Measurements from ENCODE around the gene FYB2.

The FYB2 gene

DNA sequence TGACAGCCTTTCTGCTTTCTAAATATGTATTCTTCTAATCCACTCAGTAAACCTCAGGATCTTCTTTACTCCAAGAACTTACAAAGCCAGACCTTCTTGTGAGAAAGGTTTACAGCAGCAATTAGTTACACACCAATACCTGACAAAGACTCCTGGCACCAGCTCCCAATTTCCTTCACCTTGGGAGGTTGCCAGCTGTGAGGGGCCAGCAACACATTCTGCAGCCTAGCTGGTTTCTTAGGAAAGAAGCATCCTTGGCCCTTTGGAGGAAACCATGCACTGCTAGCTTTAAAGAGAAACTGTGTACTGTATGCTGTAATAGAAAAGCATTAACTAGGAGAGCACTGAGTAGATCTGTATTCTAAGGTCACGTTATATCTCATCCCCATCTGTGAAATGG is 10.8 kb downstream of the FYB2 start:
- no peaks in the 10 kb centered on the region for H3K9me3 ChIP-seq
- no peaks in the 10 kb centered on the region for H3K36me3 ChIP-seq
- H3K27ac ChIP-seq, result no peak overlapping the region
- peaks cover 0 to 3% of the 10 kb centered on the region in 2 experiments for H3K4me1 ChIP-seq (ENCODE audit: control insufficient read depth in 1 of 2, insufficient read depth in 1 of 2, low read depth in 1 of 2, low read length in 1 of 2)
- H3K4me3 ChIP-seq (ENCODE audit: low read depth in 1 of 2, low read length in 1 of 2), result no peak overlapping the region
- TF ChIP-seq, protein P1, sequence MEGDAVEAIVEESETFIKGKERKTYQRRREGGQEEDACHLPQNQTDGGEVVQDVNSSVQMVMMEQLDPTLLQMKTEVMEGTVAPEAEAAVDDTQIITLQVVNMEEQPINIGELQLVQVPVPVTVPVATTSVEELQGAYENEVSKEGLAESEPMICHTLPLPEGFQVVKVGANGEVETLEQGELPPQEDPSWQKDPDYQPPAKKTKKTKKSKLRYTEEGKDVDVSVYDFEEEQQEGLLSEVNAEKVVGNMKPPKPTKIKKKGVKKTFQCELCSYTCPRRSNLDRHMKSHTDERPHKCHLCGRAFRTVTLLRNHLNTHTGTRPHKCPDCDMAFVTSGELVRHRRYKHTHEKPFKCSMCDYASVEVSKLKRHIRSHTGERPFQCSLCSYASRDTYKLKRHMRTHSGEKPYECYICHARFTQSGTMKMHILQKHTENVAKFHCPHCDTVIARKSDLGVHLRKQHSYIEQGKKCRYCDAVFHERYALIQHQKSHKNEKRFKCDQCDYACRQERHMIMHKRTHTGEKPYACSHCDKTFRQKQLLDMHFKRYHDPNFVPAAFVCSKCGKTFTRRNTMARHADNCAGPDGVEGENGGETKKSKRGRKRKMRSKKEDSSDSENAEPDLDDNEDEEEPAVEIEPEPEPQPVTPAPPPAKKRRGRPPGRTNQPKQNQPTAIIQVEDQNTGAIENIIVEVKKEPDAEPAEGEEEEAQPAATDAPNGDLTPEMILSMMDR (IDR thresholded peaks at IDR 0.05), result no peak
- H3K27me3 ChIP-seq, result peaks cover 21% of the 10 kb centered on the region

DNA sequence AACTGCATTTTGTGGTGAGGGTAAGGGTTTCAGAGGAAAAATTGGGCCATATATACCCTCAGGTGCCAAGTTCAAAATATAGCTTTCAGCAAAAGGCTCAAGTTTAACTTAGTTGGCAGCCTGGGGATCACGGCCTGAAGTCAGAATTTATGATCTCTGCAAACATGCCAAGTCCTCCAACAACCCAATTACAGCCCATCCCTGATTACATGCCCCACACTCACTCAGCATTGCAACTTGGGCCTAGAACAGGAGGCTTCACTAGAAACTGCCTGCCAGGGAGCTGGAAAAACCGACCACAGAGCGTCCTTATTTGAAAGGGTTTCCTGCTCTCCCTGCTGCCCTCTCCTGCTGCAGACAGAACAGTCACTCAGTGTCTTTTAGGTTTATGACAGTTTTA is 12.4 kb downstream of the FYB2 start:
- Histone ChIP-seq H3K4me3 (ENCODE audit: low read depth in 1 of 2, low read length in 1 of 2) (no peak overlapping the region), H3K36me3 (no peaks in the 10 kb centered on the region), H3K27ac (no peak overlapping the region), H3K9me3 (no peaks in the 10 kb centered on the region), H3K4me1 (ENCODE audit: control insufficient read depth in 1 of 2, insufficient read depth in 1 of 2, low read depth in 1 of 2, low read length in 1 of 2) (peaks cover 0 to 3% of the 10 kb centered on the region in 2 experiments), H3K27me3 (peaks cover 5% of the 10 kb centered on the region)
- TF ChIP-seq, protein P1 (IDR thresholded peaks at IDR 0.05), result no peak

DNA sequence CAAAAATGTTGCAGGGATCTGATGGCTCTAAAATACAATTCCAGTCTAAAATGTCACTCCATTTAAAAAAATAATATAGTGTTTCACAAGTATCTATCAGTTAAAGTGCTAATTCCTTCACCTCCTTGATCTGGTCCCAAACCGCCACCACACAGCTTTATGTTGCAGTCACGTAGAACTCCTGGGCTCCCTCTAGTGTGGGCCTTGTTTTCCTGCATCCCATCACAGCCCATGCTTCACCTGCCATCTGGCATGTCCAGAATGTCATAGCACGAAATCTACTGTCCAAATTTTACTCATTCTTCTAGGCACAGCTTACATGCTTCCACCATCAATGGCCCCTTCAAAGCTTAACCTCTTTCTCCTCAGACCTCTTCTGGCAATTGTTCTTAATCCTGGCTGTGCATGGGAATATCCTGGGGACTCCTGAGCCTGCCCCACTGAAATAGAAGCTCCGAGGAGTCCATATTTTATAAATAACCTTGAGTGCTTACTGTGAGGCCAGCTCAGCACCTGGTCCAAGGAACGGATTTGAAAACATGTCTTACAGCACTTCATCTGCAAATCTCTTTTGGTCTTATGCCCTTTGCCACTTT is 15.5 kb downstream of the FYB2 start:
- Histone ChIP-seq H3K36me3 (no peaks in the 10 kb centered on the region), H3K9me3 (no peaks in the 10 kb centered on the region), H3K4me3 (ENCODE audit: low read depth in 1 of 2, low read length in 1 of 2) (no peak overlapping the region), H3K4me1 (ENCODE audit: control insufficient read depth in 1 of 2, insufficient read depth in 1 of 2, low read depth in 1 of 2, low read length in 1 of 2) (peaks cover 0 to 3% of the 10 kb centered on the region in 2 experiments), H3K27ac (no peak overlapping the region), H3K27me3 (no peaks in the 10 kb centered on the region)
- TF ChIP-seq, protein P1 (IDR thresholded peaks at IDR 0.05), result no peak

DNA sequence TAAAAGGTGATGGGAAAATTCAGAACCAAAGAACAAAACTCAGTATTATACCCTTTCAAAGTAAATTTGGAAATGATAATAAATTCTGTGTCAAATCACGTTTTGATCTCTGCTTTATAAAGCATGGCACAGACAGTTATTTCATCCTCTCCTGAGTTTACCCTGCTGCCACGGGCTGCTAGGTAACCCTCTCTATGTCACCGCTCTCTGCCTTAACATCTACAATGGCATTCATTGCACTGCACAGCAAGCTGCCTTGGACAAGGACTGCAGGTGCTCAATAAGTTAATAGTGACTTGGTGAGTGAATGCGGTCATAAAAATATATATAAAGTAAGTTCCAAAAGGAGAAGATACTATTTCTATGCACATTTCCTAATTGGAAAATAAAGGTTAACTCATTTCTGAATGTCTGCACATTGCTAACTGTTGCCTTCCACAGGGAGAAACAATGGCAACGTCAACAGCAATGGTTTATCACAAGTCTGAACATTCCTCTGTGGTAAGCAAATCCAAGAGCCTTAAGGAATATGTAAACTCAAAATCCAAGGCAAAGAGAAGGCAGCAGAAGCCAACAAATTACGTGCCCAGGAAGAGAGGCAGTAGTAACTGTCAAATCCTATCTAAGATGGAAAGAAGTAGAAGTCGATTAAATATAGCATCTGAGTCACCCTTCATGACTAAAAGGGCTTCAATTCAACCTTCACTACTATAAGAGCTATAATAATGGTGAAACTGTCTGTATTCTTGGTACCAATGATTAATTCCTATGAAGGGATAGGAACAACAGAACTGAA is 19.4 kb downstream of the FYB2 start:
- Histone ChIP-seq H3K9me3 (no peaks in the 10 kb centered on the region), H3K27me3 (no peaks in the 10 kb centered on the region), H3K27ac (no peak overlapping the region), H3K36me3 (no peaks in the 10 kb centered on the region), H3K4me3 (ENCODE audit: low read depth in 1 of 2, low read length in 1 of 2) (no peak overlapping the region), H3K4me1 (ENCODE audit: control insufficient read depth in 1 of 2, insufficient read depth in 1 of 2, low read depth in 1 of 2, low read length in 1 of 2) (no peaks in the 10 kb centered on the region)
- TF ChIP-seq, protein P1 (IDR thresholded peaks at IDR 0.05), result no peak

DNA sequence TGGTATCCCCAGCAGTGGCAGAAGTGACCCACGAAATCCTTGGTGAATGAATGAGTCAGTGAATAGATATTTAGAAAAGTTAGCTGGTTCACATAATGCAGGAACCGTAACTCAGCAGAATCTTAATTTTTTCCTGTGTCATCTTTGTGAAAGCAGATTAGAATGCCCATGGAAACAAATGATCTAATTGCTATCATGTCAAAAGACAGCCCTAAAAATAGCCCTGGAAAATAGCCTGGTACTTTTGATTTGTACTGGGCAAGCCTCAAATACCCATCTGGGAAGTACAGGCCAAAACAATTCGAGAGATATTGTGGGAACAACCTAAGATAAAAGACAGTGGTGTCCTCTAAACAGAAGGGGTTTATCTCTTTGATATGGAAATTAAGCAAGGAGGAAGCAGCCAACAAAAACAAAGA is 21.1 kb downstream of the FYB2 start:
- Histone ChIP-seq H3K27ac (no peak overlapping the region), H3K4me3 (ENCODE audit: low read depth in 1 of 2, low read length in 1 of 2) (no peak overlapping the region), H3K9me3 (no peaks in the 10 kb centered on the region), H3K36me3 (no peaks in the 10 kb centered on the region), H3K27me3 (no peaks in the 10 kb centered on the region), H3K4me1 (ENCODE audit: control insufficient read depth in 1 of 2, insufficient read depth in 1 of 2, low read depth in 1 of 2, low read length in 1 of 2) (no peaks in the 10 kb centered on the region)
- TF ChIP-seq, protein P1 (IDR thresholded peaks at IDR 0.05), result no peak
